ENCODE results near the gene FAM114A1. TPM values are rescaled to one million over a fixed set of nuclear protein-coding genes. Genes with fewer than 3 reads are reported as not detected.

Gene FAM114A1
- total RNA-seq, 1 donor from 2014 or later: 159 TPM

- peaks cover 3% of the 10 kb centered on the region for H3K4me1 Mint-ChIP-seq (ENCODE audit: low read depth, unreplicated experiment)
- H3K27ac Mint-ChIP-seq (ENCODE audit: unreplicated experiment): no peak overlapping the region
- DNase-seq (ENCODE audit: low read depth) (no peak), FAIRE-seq (peak; percentile 5)
- TF ChIP-seq EZH2 (IDR thresholded peaks at IDR 0.05; ENCODE audit: insufficient read depth, low read length) (no peak), CTCF (IDR thresholded peaks at IDR 0.05; ENCODE audit: insufficient read depth, low read depth, low read length) (no peak)
- Histone ChIP-seq H3K79me2 (ENCODE audit: insufficient read depth, low read length) (no peaks in the 10 kb centered on the region), H3K4me3 (ENCODE audit: insufficient read depth, low read depth, low read length) (no peak overlapping the region), H3K4me2 (ENCODE audit: low read length) (no peak overlapping the region), H3K36me3 (ENCODE audit: insufficient read depth, low read length) (peaks cover 73% of the 10 kb centered on the region), H3K9ac (ENCODE audit: low read length) (no peak overlapping the region), H3K27ac (ENCODE audit: low read depth, low read length) (no peak overlapping the region), H3K27me3 (ENCODE audit: insufficient read depth, low read length) (no peaks in the 10 kb centered on the region), H3K9me3 (ENCODE audit: insufficient read depth, low read depth, low read length) (no peaks in the 10 kb centered on the region), H3K4me1 (ENCODE audit: insufficient read depth, low read length) (no peaks in the 10 kb centered on the region), H2AFZ (ENCODE audit: low read depth, low read length) (no peak overlapping the region), H4K20me1 (ENCODE audit: insufficient read depth, low read length) (peaks cover 45% of the 10 kb centered on the region)
- H3K36me3 Mint-ChIP-seq (ENCODE audit: low read depth, unreplicated experiment): peaks cover 26% of the 10 kb centered on the region
- no peaks in the 10 kb centered on the region for H3K27me3 Mint-ChIP-seq (ENCODE audit: low read depth, unreplicated experiment)
- no peak overlapping the region for H3K4me3 Mint-ChIP-seq (ENCODE audit: unreplicated experiment)
- H3K9me3 Mint-ChIP-seq (ENCODE audit: unreplicated experiment): no peaks in the 10 kb centered on the region
These were observed 56.7 kb downstream of the FAM114A1 start for GRCh38 chr4:38924353-38924752.

GRCh38 chr4:38925492-38926413, 58.1 kb downstream of the FAM114A1 start:
- Histone ChIP-seq H3K79me2 (ENCODE audit: insufficient read depth, low read length) (no peaks in the 10 kb centered on the region), H3K4me3 (ENCODE audit: insufficient read depth, low read depth, low read length) (no peak overlapping the region), H3K9ac (ENCODE audit: low read length) (no peak overlapping the region), H3K27me3 (ENCODE audit: insufficient read depth, low read length) (no peaks in the 10 kb centered on the region), H2AFZ (ENCODE audit: low read depth, low read length) (no peak overlapping the region), H3K27ac (ENCODE audit: low read depth, low read length) (no peak overlapping the region), H3K4me1 (ENCODE audit: insufficient read depth, low read length) (no peaks in the 10 kb centered on the region), H4K20me1 (ENCODE audit: insufficient read depth, low read length) (peaks cover 37% of the 10 kb centered on the region), H3K4me2 (ENCODE audit: low read length) (no peak overlapping the region), H3K36me3 (ENCODE audit: insufficient read depth, low read length) (peaks cover 71% of the 10 kb centered on the region), H3K9me3 (ENCODE audit: insufficient read depth, low read depth, low read length) (no peaks in the 10 kb centered on the region)
- Mint-ChIP-seq H3K4me1 (ENCODE audit: low read depth, unreplicated experiment) (peaks cover 3% of the 10 kb centered on the region), H3K9me3 (ENCODE audit: unreplicated experiment) (no peaks in the 10 kb centered on the region), H3K36me3 (ENCODE audit: low read depth, unreplicated experiment) (peaks cover 13% of the 10 kb centered on the region), H3K27me3 (ENCODE audit: low read depth, unreplicated experiment) (no peaks in the 10 kb centered on the region), H3K4me3 (ENCODE audit: unreplicated experiment) (no peak overlapping the region), H3K27ac (ENCODE audit: unreplicated experiment) (no peak overlapping the region)
- FAIRE-seq (no peak), DNase-seq (ENCODE audit: low read depth) (no peak)
- TF ChIP-seq EZH2 (IDR thresholded peaks at IDR 0.05; ENCODE audit: insufficient read depth, low read length) (no peak), CTCF (IDR thresholded peaks at IDR 0.05; ENCODE audit: insufficient read depth, low read depth, low read length) (no peak)

- H3K9me3 ChIP-seq (ENCODE audit: insufficient read depth, low read depth, low read length): no peaks in the 10 kb centered on the region
- no peak overlapping the region for H2AFZ ChIP-seq (ENCODE audit: low read depth, low read length)
- H3K9ac ChIP-seq (ENCODE audit: low read length): no peak overlapping the region
- no peak overlapping the region for H3K4me3 Mint-ChIP-seq (ENCODE audit: unreplicated experiment)
- H3K4me2 ChIP-seq (ENCODE audit: low read length): no peak overlapping the region
- peaks cover 16% of the 10 kb centered on the region for H3K36me3 Mint-ChIP-seq (ENCODE audit: low read depth, unreplicated experiment)
- peaks cover 32% of the 10 kb centered on the region for H4K20me1 ChIP-seq (ENCODE audit: insufficient read depth, low read length)
- H3K4me1 ChIP-seq (ENCODE audit: insufficient read depth, low read length): no peaks in the 10 kb centered on the region
- no peak for DNase-seq (ENCODE audit: low read depth)
- no peak overlapping the region for H3K27ac ChIP-seq (ENCODE audit: low read depth, low read length)
- H3K4me3 ChIP-seq (ENCODE audit: insufficient read depth, low read depth, low read length): no peak overlapping the region
- H3K79me2 ChIP-seq (ENCODE audit: insufficient read depth, low read length): no peaks in the 10 kb centered on the region
- peaks cover 71% of the 10 kb centered on the region for H3K36me3 ChIP-seq (ENCODE audit: insufficient read depth, low read length)
- H3K9me3 Mint-ChIP-seq (ENCODE audit: unreplicated experiment): no peaks in the 10 kb centered on the region
- H3K4me1 Mint-ChIP-seq (ENCODE audit: low read depth, unreplicated experiment): peaks cover 3% of the 10 kb centered on the region
- no peaks in the 10 kb centered on the region for H3K27me3 Mint-ChIP-seq (ENCODE audit: low read depth, unreplicated experiment)
- no peaks in the 10 kb centered on the region for H3K27me3 ChIP-seq (ENCODE audit: insufficient read depth, low read length)
- no peak overlapping the region for H3K27ac Mint-ChIP-seq (ENCODE audit: unreplicated experiment)
- no peak for FAIRE-seq
- TF ChIP-seq CTCF (IDR thresholded peaks at IDR 0.05; ENCODE audit: insufficient read depth, low read depth, low read length): no peak
These were observed 59.3 kb downstream of the FAM114A1 start for GRCh38 chr4:38926896-38927295.
